ENCODE data around the gene ANKRD53.
"Not testable (repeated sequence)": the region's sequence is repeated elsewhere in the genome, so short reads cannot be mapped to it uniquely, and the experiment has no call there.

ANKRD53 gene

GRCh38 chr2:71019989-71020388, 41.6 kb downstream of the ANKRD53 start:
- FAIRE-seq = not testable (repeated sequence)

DNA sequence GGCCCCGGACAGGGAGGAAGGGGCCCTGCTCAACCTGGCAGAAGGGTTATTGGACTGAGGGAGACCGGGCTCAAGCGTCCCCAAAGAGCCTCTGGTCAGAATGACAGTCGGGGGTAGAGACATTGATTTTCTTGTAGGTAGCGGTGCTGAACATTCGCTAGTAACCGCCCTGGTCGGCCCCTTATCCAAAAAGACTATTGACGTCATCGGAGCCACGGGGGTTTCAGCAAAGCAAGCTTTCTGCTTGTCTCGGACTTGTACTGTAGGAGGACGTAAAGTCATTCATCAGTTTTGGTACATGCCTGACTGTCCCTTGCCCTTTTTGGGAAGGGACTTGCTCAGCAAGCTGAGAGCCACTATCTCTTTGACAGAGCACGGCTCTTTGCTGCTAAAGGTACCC, 43.0 kb downstream of the ANKRD53 start:
- FAIRE-seq = not testable (repeated sequence)

GRCh38 chr2:71023553-71024243, 45.3 kb downstream of the ANKRD53 start:
- not testable (repeated sequence) for FAIRE-seq

Measured in TTC549 (cell line).